ENCODE data around the gene ATP6V1G2. TPM values are rescaled to one million over a fixed set of nuclear protein-coding genes. Genes with fewer than 3 reads are reported as not detected.

Gene ATP6V1G2
- total and polyA plus RNA-seq, 9 donors = 1.4 to 5.6 (median 4.5) TPM

DNA sequence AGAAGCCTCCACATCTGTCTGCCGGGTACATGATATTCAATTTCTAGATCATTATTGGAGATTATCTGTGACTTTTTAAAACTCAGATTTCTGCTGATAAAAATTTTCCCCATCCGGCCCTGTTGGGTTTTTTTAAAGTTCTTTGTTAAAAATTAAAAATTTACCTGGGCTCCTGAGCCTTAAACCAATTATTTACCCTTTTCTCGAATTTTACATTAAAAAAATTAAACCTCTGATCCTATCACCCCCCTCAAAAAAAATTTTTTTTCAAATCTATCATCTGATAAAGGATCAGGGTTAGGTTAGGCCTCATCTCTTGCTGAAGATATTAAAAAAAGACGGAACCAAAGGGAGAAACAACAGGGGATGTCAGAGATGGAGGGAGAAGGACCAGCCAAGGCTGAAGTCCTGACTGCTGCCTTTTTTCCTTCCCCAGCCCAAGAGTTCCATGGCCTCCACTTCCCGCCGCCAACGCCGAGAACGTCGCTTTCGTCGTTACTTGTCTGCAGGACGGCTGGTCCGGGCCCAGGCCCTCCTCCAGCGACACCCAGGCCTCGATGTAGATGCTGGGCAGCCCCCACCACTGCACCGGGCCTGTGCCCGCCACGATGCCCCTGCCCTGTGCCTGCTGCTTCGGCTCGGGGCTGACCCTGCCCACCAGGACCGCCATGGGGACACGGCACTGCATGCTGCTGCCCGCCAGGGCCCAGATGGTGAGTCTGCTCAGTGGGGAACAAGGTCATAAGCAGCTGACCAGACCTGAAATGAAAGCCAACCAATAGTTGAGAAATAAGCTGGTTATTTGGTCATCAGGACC, 1.5 kb upstream of the ATP6V1G2 start:
- Histone ChIP-seq H3K4me3 (ENCODE audit: low read length) (peak overlapping the region; percentile 33), H3K27ac (ENCODE audit: low read length) (peak overlapping the region; percentile 66), H3K9me3 (replicated peaks; ENCODE audit: control insufficient read depth, low read depth, low read length) (no peaks in the 10 kb centered on the region), H3K36me3 (ENCODE audit: control insufficient read depth, insufficient read depth, low read length) (peaks cover 25% of the 10 kb centered on the region), H3K4me1 (ENCODE audit: control insufficient read depth, insufficient read depth, low read length) (peaks cover 14% of the 10 kb centered on the region), H3K27me3 (ENCODE audit: control insufficient read depth, insufficient read depth, low read length) (no peaks in the 10 kb centered on the region)
- WGBS (ENCODE audit: insufficient coverage) = 87% methylated on average over 21 of the region's 24 CpGs
- DNase-seq = no peak

DNA sequence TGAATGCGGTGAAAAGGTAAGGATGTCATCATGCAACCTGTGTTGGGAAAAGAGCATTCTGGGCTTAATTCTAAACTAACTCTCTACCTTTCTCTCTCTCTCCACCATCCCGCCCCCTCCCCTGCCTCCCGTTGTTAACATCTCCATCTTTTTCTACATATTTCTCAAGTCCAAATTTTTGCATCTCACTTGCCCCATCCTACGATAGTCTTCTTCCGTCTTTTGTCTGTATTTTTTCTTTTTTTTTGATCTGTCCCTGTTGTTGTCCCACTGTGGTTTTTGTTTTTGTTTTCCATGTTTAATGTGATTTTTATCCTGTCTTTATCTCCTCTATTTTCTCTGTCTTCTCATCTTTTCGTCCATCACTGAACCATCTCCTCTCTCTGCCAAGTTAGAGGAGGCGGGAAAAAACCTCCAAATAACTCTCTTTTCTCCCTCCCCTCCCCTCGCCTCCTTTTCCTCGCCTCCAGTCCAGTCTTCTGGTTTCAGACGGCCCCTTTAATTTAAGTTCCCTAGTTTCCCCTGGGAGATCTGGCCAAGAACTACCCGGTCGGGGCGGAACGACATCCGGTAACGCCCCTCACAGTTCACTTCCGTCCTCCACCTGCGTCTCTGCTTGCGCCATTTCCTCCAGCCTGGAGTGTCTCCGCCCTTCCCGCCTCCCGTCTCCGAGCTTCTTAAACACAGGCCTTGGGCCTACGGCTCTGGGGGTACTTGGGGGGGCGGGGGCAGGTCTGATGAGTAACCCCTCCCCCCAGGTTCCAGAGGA, 734 bp upstream of the ATP6V1G2 start, which contains the start of gene NFKBIL1:
Gene NFKBIL1, plus strand, starts transcription at position 651 of the 769 bp plus-strand sequence. Its CDS starts 87 bp downstream, at position 738.
- WGBS (ENCODE audit: insufficient coverage) = 0% methylated on average over 13 of the region's 25 CpGs

DNA sequence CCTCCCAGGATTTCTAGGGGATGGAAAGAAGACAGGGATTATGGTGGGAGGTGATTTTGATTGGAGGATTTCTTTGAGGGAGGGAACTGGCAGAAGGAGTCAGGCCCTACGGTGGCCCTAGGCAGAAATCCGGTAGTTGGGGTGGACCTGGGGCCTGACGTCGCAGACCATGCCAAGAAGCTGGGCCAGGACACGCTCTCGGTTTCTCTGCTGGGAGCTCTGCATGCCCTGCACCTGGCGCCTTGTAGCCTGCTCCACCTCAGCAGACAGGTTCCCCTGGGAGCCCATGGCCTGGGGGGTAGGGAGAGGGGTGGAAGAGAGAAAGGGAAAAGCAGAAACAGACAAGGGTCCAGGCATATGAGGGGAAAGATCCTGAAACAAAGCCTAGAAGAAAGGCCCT, 1.1 kb downstream of the ATP6V1G2 start:
- Histone ChIP-seq H3K9me3 (replicated peaks; ENCODE audit: control insufficient read depth, low read depth, low read length) (no peaks in the 10 kb centered on the region), H3K4me3 (ENCODE audit: low read length) (no peak overlapping the region), H3K36me3 (ENCODE audit: control insufficient read depth, insufficient read depth, low read length) (peaks cover 16% of the 10 kb centered on the region), H3K27ac (ENCODE audit: low read length) (no peak overlapping the region), H3K27me3 (ENCODE audit: control insufficient read depth, insufficient read depth, low read length) (no peaks in the 10 kb centered on the region), H3K4me1 (ENCODE audit: control insufficient read depth, insufficient read depth, low read length) (peaks cover 22% of the 10 kb centered on the region)
- DNase-seq = no peak
- WGBS (ENCODE audit: insufficient coverage) = 75% methylated on average over 7 of the region's 7 CpGs

More for the DNA sequence above, 734 bp upstream of the ATP6V1G2 start, which contains the start of gene NFKBIL1:
- H3K4me1 ChIP-seq (ENCODE audit: control insufficient read depth, insufficient read depth, low read length) = peaks cover 19% of the 10 kb centered on the region
- no peaks in the 10 kb centered on the region for H3K9me3 ChIP-seq (replicated peaks; ENCODE audit: control insufficient read depth, low read depth, low read length)
- no peaks in the 10 kb centered on the region for H3K27me3 ChIP-seq (ENCODE audit: control insufficient read depth, insufficient read depth, low read length)
- peaks cover 24% of the 10 kb centered on the region for H3K36me3 ChIP-seq (ENCODE audit: control insufficient read depth, insufficient read depth, low read length)
- H3K27ac ChIP-seq (ENCODE audit: low read length) = peak within 1 kb of the TSS; percentile 66
- H3K4me3 ChIP-seq (ENCODE audit: low read length) = peak within 1 kb of the TSS; percentile 33
- DNase-seq = peak; percentile 100

DNA sequence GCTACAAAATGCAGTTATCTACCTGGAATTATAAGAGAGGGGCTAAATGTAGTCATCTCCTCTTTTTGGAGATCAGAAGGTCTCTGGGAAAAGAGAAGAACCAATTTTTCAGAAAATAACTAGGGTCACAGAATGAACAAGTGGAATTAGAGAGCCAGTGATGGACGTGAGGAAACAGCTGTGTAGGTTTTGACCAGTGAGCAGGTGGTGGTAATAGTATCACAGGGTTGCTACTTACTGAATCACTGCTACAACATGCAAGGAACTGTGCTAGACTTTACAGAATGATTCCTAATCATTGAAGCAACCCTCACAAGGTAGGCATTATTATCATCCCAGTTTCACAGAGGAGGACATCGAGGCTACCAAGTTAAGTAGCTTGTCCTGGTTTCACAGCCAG, 1.7 kb downstream of the ATP6V1G2 start:
- no peak for DNase-seq
- WGBS (ENCODE audit: insufficient coverage) = 83% methylated on average over 1 of the region's 2 CpGs
- peaks cover 28% of the 10 kb centered on the region for H3K4me1 ChIP-seq (ENCODE audit: control insufficient read depth, insufficient read depth, low read length)

DNA sequence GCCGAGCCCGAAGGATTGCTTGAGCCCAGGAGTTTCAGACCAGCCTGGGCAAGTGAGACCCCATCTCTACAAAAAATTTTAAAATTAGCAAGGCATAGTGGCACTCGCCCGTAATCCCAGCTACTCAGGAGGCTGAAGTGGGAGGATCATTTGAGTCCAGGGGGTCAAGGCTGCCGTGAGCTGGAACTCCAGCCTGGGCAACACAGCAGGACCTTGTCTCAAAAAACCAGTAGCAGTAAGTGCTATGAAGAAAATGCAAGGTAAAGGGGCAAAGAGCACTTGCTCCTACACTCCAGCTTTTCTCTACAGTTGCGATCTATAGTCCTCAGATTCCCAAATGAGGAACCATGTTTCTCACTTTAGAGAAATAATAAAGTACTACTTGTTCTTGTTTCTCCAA, 2.8 kb downstream of the ATP6V1G2 start:
- WGBS (ENCODE audit: insufficient coverage) = 78% methylated on average over 3 of the region's 6 CpGs
- Histone ChIP-seq H3K4me3 (ENCODE audit: low read length) (no peak overlapping the region), H3K27ac (ENCODE audit: low read length) (no peak overlapping the region), H3K27me3 (ENCODE audit: control insufficient read depth, insufficient read depth, low read length) (no peaks in the 10 kb centered on the region), H3K4me1 (ENCODE audit: control insufficient read depth, insufficient read depth, low read length) (peaks cover 38% of the 10 kb centered on the region), H3K36me3 (ENCODE audit: control insufficient read depth, insufficient read depth, low read length) (peaks cover 23% of the 10 kb centered on the region), H3K9me3 (replicated peaks; ENCODE audit: control insufficient read depth, low read depth, low read length) (no peaks in the 10 kb centered on the region)
- DNase-seq = no peak

More for the DNA sequence above, 1.7 kb downstream of the ATP6V1G2 start:
- H3K4me3 ChIP-seq (ENCODE audit: low read length) = no peak overlapping the region
- no peak overlapping the region for H3K27ac ChIP-seq (ENCODE audit: low read length)
- peaks cover 17% of the 10 kb centered on the region for H3K36me3 ChIP-seq (ENCODE audit: control insufficient read depth, insufficient read depth, low read length)
- no peaks in the 10 kb centered on the region for H3K27me3 ChIP-seq (ENCODE audit: control insufficient read depth, insufficient read depth, low read length)
- H3K9me3 ChIP-seq (replicated peaks; ENCODE audit: control insufficient read depth, low read depth, low read length) = no peaks in the 10 kb centered on the region

DNA sequence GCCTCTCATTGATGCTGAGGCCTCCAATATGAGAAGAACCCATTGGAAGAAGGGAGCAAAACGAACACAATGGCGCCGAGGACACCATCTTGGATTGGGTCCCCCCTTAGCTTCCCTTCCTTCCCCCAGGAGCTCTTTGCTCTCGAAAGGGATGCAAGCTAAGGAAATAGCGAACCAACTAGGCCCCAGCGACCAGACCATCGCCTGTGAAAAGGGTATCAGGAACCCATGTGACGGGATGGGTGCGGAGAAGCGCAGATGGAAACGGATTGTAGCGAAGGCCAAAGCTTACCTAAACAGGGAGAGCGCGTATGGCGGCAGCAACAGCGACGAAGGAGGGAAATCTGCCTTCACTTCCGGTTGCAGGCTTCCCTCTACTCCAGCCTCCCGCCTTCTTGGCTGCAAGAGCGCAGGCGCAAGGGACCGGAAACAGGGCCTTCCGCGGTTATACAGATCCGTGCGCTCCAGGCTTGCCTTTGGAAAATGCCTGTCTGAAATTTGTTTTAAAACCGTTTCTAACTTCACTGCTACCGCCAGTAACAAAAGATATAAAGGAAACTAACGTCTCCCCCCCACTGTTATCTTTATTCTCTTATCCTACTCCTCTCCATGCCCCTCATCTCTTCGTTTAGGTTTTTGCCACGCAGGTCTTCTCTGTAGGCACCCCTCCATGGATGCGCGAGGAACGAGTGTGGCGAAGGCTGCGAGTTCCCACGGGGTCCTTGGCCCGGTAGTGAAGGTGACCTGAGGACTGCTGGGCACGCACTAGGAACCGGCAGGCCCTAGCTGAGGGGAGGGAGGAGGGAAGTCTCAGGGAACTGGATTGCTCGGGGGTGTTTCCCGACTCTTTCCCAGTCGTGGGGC, 4.5 kb downstream of the ATP6V1G2 start, which contains the start of gene DDX39B:
Gene DDX39B, minus strand, starts transcription at position 346 of the 864 bp plus-strand sequence. CDS start 1,471 bp downstream, outside the sequence.
- Histone ChIP-seq H3K36me3 (ENCODE audit: control insufficient read depth, insufficient read depth, low read length) (peaks cover 38% of the 10 kb centered on the region), H3K4me1 (ENCODE audit: control insufficient read depth, insufficient read depth, low read length) (peaks cover 34% of the 10 kb centered on the region), H3K4me3 (ENCODE audit: low read length) (peak within 1 kb of the TSS; percentile 58), H3K27me3 (ENCODE audit: control insufficient read depth, insufficient read depth, low read length) (no peaks in the 10 kb centered on the region), H3K27ac (ENCODE audit: low read length) (peak within 1 kb of the TSS; percentile 99), H3K9me3 (replicated peaks; ENCODE audit: control insufficient read depth, low read depth, low read length) (no peaks in the 10 kb centered on the region)
- WGBS (ENCODE audit: insufficient coverage) = under 1% methylated on average over 39 of the region's 43 CpGs
- DNase-seq = peak; percentile 99

DNA sequence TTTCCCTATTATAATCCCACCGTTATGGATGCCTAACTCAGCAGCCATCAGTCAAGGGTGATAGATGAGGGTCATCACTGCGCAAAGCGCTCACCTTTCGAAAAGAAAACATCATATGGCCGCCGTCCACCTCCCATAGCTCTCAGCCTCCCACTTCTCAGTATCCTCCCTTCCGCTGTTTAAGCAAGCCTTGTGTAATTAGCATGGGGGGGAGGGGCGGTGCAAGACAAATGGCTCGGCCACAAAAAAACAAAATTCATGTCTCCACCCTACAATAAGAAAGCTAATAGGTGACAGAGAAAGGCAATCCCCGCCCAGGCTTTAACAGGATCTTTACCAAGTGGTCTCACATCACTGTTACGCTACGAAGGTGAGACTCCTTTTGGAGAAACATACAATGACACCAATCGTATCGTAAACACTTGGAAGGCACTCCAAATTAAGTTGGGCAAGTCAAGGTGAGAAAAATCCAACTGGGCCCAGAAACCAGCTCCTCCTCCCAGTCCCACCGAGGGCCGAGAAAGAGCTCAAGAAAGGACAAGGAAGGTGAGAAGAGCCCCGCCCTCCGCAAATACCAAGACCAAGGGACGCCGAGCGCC, 5.2 kb downstream of the ATP6V1G2 start:
- peak overlapping the region; percentile 58 for H3K4me3 ChIP-seq (ENCODE audit: low read length)
- peaks cover 28% of the 10 kb centered on the region for H3K4me1 ChIP-seq (ENCODE audit: control insufficient read depth, insufficient read depth, low read length)
- peak; percentile 71 for DNase-seq
- H3K27me3 ChIP-seq (ENCODE audit: control insufficient read depth, insufficient read depth, low read length) = no peaks in the 10 kb centered on the region
- peak overlapping the region; percentile 99 for H3K27ac ChIP-seq (ENCODE audit: low read length)
- no peaks in the 10 kb centered on the region for H3K9me3 ChIP-seq (replicated peaks; ENCODE audit: control insufficient read depth, low read depth, low read length)
- H3K36me3 ChIP-seq (ENCODE audit: control insufficient read depth, insufficient read depth, low read length) = peaks cover 45% of the 10 kb centered on the region
- 0% methylated on average over 1 of the region's 21 CpGs for WGBS (ENCODE audit: insufficient coverage)

DNA sequence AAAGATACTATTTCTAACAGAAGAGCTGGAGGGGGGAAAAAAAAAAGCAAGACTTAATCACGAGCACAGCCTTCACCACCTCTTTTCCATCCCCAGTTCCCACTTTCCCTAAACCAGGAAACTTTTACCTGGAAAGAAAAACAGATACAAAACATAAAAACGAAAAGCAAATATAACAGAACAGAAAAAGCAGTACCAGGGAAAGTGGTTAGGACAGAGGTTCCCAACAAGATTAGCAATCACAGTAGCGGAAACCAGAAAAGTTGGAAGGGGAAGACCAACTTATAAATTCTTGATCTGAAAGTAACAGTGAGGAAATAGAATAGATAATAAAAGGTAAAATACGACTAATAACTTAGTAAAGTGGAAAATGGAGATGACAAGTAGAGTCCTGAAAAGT, 5.8 kb downstream of the ATP6V1G2 start:
- Histone ChIP-seq H3K27me3 (ENCODE audit: control insufficient read depth, insufficient read depth, low read length) (no peaks in the 10 kb centered on the region), H3K9me3 (replicated peaks; ENCODE audit: control insufficient read depth, low read depth, low read length) (no peaks in the 10 kb centered on the region), H3K4me1 (ENCODE audit: control insufficient read depth, insufficient read depth, low read length) (peaks cover 28% of the 10 kb centered on the region), H3K27ac (ENCODE audit: low read length) (peak overlapping the region; percentile 99), H3K4me3 (ENCODE audit: low read length) (peak overlapping the region; percentile 58), H3K36me3 (ENCODE audit: control insufficient read depth, insufficient read depth, low read length) (peaks cover 50% of the 10 kb centered on the region)
- no peak for DNase-seq
- WGBS (ENCODE audit: insufficient coverage) = 29% methylated on average over 2 of the region's 4 CpGs

DNA sequence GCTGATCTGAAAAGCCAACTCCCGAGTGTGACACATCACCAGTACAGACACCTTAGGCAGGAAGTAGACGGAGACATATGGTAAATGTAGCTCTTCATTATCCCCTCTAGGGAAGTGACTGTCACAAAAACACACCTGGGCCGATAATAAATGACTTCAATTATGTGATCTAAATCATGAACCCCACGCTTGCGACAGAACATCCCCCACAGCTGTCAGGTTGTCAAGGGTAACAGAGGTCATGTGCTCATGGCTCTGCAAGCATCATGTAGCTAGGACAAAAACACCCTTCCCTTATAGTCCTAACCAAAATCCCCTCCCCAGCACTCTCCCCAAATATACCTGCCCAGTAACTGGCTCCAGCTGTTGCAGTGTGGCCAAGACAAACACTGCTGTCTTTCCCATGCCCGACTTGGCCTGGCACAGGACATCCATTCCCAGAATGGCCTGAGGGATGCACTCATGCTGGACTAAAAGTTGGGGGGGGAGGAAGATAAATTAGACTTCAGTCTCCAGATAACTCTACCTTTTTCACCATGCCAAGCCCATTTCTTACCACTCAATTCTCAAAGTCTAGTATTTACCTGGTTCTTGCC, 7.5 kb downstream of the ATP6V1G2 start:
- H3K36me3 ChIP-seq (ENCODE audit: control insufficient read depth, insufficient read depth, low read length) = peaks cover 67% of the 10 kb centered on the region
- 62% methylated on average over 3 of the region's 6 CpGs for WGBS (ENCODE audit: insufficient coverage)
- peaks cover 28% of the 10 kb centered on the region for H3K4me1 ChIP-seq (ENCODE audit: control insufficient read depth, insufficient read depth, low read length)
- DNase-seq = no peak
- no peak overlapping the region for H3K4me3 ChIP-seq (ENCODE audit: low read length)
- H3K27me3 ChIP-seq (ENCODE audit: control insufficient read depth, insufficient read depth, low read length) = no peaks in the 10 kb centered on the region
- H3K9me3 ChIP-seq (replicated peaks; ENCODE audit: control insufficient read depth, low read depth, low read length) = no peaks in the 10 kb centered on the region
- H3K27ac ChIP-seq (ENCODE audit: low read length) = no peak overlapping the region
